Breast epithelium (tissue), 3 donors: ENCODE results near the gene NRCAM.

ENCODE experiments used
- POLR2AphosphoS5 ChIP-seq, 3 donors: sonication (generic); formaldehyde crosslinking; IDR thresholded peaks; one replicate each; pipeline ENCODE4 v1.6.1; 2017; ENCODE audit warnings: antibody characterized with exemption in 3 of 3
- TF ChIP-seq, protein P1 (sequence below), 3 donors: fragments of 450-650 bp; IDR thresholded peaks; one replicate each; pipeline ENCODE4 v1.5.1; 2016 to 2017; ENCODE audit warnings: antibody characterized with exemption in 3 of 3, mild to moderate bottlenecking in 3 of 3, moderate library complexity in 3 of 3

DNA sequence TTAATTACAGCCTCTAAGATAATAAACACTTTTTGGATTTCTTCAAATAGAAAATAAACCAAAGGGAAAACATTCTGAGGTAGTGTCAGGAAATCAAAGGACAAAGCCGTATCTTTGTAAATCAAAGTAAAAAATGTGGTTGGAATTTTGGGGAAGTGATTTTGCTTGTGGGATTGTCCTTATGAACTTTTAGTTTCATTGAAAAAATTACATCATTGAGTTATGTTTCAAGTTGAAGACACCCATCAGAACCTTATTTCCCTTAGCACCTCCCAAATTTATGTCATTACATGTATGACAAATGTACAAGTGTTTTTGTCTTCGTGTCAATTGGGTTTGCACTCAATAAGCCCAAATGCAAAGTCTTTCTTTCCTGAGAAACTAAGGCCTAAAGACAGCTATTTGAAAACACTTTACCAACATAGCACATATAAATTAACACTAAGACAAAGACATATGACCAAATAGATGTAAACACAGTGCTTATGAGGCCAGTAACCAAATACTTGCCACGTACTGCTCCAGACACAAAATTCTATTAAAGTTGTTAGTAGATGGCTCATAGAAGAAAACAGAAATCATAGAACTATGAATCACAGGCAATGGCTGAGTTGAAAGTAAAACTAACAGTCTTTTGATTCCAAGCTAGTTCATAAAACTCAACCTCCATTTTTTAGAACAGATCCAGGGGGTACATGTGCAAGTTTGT is 299.2 kb downstream of the NRCAM start:
- TF ChIP-seq, protein P1, sequence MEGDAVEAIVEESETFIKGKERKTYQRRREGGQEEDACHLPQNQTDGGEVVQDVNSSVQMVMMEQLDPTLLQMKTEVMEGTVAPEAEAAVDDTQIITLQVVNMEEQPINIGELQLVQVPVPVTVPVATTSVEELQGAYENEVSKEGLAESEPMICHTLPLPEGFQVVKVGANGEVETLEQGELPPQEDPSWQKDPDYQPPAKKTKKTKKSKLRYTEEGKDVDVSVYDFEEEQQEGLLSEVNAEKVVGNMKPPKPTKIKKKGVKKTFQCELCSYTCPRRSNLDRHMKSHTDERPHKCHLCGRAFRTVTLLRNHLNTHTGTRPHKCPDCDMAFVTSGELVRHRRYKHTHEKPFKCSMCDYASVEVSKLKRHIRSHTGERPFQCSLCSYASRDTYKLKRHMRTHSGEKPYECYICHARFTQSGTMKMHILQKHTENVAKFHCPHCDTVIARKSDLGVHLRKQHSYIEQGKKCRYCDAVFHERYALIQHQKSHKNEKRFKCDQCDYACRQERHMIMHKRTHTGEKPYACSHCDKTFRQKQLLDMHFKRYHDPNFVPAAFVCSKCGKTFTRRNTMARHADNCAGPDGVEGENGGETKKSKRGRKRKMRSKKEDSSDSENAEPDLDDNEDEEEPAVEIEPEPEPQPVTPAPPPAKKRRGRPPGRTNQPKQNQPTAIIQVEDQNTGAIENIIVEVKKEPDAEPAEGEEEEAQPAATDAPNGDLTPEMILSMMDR (IDR thresholded peaks at IDR 0.05) = no peak
- no peak for TF ChIP-seq POLR2AphosphoS5 (IDR thresholded peaks at IDR 0.05)
